Osteocyte (in vitro differentiated cells): ENCODE data around the gene TERF2IP. TPM values are rescaled to one million over a fixed set of nuclear protein-coding genes. Genes with fewer than 3 reads are reported as not detected.

Source experiments
- DNase-seq: peaks from one replicate; pipeline ENCODE4 v3.0.0; 2021; ENCODE audit warnings: mixed read lengths; ENCODE audit not compliant: unreplicated experiment; ENCODE audit errors: extremely low spot score
- H3K27ac Mint-ChIP-seq: one replicate; pipeline ENCODE4 v1.8.0; 2021; ENCODE audit warnings: mild to moderate bottlenecking, mixed read lengths; ENCODE audit not compliant: unreplicated experiment
- H3K27me3 Mint-ChIP-seq: one replicate; pipeline ENCODE4 v1.8.0; 2021; ENCODE audit warnings: mixed read lengths; ENCODE audit not compliant: unreplicated experiment
- H3K36me3 Mint-ChIP-seq: one replicate; pipeline ENCODE4 v1.8.0; 2021; ENCODE audit warnings: mixed read lengths; ENCODE audit not compliant: unreplicated experiment
- H3K4me1 Mint-ChIP-seq: one replicate; pipeline ENCODE4 v1.8.0; 2021; ENCODE audit warnings: mixed read lengths; ENCODE audit not compliant: unreplicated experiment
- H3K4me3 Mint-ChIP-seq: one replicate; pipeline ENCODE4 v1.8.0; 2021; ENCODE audit warnings: mild to moderate bottlenecking, moderate library complexity, mixed read lengths; ENCODE audit not compliant: unreplicated experiment
- H3K9me3 Mint-ChIP-seq: one replicate; pipeline ENCODE4 v1.8.0; 2021; ENCODE audit warnings: mixed read lengths; ENCODE audit not compliant: unreplicated experiment
- long read RNA-seq: library from polyadenylated mRNA; unstranded; transcript quantifications from one replicate; pipeline ENCODE4 v2.0.0, GENCODE V29; 2021
- total RNA-seq: library from RNA; stranded (reverse); gene quantifications from 2 replicates; pipeline ENCODE4 v1.2.1, GENCODE V29; 2021
- TF ChIP-seq, protein P1 (sequence below): fragments of 200-600 bp; sonication (generic); IDR thresholded peaks from 2 replicates; pipeline ENCODE4 v1.5.0; 2021; ENCODE audit warnings: antibody characterized with exemption, mild to moderate bottlenecking, moderate library complexity

Gene TERF2IP, protein sequence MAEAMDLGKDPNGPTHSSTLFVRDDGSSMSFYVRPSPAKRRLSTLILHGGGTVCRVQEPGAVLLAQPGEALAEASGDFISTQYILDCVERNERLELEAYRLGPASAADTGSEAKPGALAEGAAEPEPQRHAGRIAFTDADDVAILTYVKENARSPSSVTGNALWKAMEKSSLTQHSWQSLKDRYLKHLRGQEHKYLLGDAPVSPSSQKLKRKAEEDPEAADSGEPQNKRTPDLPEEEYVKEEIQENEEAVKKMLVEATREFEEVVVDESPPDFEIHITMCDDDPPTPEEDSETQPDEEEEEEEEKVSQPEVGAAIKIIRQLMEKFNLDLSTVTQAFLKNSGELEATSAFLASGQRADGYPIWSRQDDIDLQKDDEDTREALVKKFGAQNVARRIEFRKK
- 65.8 and 66.4 TPM in 2 replicates for total RNA-seq
- long read RNA-seq, transcript TERF2IP-201 (3 exons, 2,118 nt) = major isoform, 7 of 11 reads
- long read RNA-seq, partial matches to known transcripts = 1 of 11 reads
- long read RNA-seq, other reads (novel, unspliced or antisense) = 3 of 11 reads

DNA sequence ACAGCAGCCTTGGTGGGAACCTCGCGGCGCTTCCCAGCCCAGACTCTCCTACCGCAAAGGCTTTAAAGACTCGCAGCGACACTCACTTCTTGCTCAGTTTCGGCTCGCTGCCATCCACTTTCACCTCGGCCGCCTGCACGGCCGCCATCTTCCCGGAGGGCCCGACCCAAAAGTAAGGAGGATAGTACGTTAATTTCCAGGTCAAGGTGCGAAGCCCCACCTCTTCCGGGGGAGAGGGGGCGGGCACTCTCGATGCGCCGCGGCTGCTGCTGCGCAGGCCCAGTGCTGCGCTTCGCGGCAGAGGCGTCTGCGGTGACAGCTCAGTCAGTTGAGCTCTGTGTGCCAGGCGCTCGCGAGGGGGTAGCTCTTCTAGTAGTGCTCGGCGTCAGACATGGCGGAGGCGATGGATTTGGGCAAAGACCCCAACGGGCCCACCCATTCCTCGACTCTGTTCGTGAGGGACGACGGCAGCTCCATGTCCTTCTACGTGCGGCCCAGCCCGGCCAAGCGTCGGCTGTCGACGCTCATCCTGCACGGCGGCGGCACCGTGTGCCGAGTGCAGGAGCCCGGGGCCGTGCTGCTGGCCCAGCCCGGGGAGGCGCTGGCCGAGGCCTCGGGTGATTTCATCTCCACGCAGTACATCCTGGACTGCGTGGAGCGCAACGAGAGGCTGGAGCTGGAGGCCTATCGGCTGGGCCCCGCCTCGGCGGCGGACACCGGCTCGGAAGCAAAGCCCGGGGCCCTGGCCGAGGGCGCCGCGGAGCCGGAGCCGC lies at the start of gene TERF2IP, which contains the start of gene KARS1:
TSS of gene TERF2IP (plus strand) at position 282 of the 773 bp plus-strand sequence. CDS start at position 392, 110 bp downstream.
TSS of gene KARS1 (minus strand) at position 174 of the 773 bp plus-strand sequence. CDS start at position 148, 26 bp downstream.
- H3K36me3 Mint-ChIP-seq = peaks cover 10% of the 10 kb centered on the region
- H3K4me3 Mint-ChIP-seq = peak within 1 kb of the TSS; percentile 92
- peaks cover 53% of the 10 kb centered on the region for H3K4me1 Mint-ChIP-seq

DNA sequence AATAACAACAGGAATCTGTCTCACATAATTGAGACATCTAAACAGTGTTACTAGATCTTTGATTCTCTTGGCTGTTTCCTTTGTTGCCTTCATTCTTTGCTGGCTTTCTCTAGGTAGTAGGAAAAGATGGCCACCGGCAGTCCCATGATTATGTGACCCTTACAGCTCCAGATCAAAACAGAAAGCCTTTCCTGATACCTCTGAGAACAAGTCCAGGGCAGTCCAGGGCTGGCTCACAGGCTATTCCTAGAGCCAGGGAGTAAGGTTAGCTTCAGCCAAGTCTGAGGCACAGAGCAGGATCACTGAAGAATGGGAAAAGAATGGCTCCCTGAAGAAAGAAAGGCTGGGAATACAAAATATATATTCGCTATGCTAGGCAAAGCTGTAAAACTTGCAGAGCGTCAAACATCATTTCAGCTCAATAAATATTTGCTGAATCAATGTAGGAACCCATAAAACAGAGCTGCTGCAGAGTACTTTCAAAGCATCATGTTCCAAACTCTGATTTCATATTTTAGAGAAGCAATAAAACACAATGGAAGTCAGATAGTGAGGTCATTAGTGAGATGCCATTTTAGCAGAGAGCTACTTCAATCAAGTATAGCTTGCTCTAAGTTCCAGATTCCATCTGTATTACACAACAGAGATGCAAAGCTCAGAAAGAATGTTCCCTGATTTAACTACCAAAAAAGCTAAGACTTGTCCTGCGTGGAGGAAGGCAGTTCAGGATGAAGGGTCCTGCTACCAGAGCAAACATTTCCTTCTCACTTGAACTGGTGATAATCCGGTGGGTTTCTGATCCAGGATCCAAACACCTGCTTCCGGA lies 47.9 kb upstream of the TERF2IP start:
- Mint-ChIP-seq H3K36me3 (peaks cover 39% of the 10 kb centered on the region), H3K9me3 (peaks cover 7% of the 10 kb centered on the region), H3K27ac (no peak overlapping the region), H3K4me3 (no peak overlapping the region), H3K4me1 (no peaks in the 10 kb centered on the region), H3K27me3 (no peaks in the 10 kb centered on the region)
- DNase-seq = no peak
- TF ChIP-seq, protein P1, sequence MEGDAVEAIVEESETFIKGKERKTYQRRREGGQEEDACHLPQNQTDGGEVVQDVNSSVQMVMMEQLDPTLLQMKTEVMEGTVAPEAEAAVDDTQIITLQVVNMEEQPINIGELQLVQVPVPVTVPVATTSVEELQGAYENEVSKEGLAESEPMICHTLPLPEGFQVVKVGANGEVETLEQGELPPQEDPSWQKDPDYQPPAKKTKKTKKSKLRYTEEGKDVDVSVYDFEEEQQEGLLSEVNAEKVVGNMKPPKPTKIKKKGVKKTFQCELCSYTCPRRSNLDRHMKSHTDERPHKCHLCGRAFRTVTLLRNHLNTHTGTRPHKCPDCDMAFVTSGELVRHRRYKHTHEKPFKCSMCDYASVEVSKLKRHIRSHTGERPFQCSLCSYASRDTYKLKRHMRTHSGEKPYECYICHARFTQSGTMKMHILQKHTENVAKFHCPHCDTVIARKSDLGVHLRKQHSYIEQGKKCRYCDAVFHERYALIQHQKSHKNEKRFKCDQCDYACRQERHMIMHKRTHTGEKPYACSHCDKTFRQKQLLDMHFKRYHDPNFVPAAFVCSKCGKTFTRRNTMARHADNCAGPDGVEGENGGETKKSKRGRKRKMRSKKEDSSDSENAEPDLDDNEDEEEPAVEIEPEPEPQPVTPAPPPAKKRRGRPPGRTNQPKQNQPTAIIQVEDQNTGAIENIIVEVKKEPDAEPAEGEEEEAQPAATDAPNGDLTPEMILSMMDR = no peak

More for the DNA sequence above, at the start of gene TERF2IP, which contains the start of gene KARS1:
- TF ChIP-seq, protein P1 = no peak
- Mint-ChIP-seq H3K27ac (peak within 1 kb of the TSS; percentile 98), H3K27me3 (no peaks in the 10 kb centered on the region), H3K9me3 (no peaks in the 10 kb centered on the region)
- peak; percentile 96 for DNase-seq

DNA sequence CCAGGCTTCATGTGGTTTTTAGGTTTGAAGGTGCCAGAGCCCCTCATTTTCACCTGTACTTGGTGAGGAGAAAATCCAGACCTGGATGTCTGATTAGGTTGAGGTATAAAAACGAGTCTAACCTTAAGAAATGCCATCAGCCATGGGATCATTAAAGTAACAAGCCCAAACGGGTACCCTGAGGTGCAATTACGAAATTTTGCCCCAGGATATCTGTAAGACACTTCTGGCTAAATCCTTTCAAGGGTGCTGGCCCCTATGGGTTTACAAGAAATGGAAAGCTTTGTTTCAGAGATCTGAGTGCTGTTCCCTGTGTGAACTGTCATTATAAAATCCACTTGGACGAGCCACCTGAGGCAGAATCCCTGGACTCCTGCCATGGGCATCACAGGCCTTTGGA lies 44.3 kb upstream of the TERF2IP start:
- Mint-ChIP-seq H3K4me1 (no peaks in the 10 kb centered on the region), H3K4me3 (no peak overlapping the region), H3K36me3 (peaks cover 35% of the 10 kb centered on the region), H3K27ac (no peak overlapping the region), H3K9me3 (no peaks in the 10 kb centered on the region), H3K27me3 (no peaks in the 10 kb centered on the region)
- no peak for DNase-seq
- TF ChIP-seq, protein P1 = no peak

DNA sequence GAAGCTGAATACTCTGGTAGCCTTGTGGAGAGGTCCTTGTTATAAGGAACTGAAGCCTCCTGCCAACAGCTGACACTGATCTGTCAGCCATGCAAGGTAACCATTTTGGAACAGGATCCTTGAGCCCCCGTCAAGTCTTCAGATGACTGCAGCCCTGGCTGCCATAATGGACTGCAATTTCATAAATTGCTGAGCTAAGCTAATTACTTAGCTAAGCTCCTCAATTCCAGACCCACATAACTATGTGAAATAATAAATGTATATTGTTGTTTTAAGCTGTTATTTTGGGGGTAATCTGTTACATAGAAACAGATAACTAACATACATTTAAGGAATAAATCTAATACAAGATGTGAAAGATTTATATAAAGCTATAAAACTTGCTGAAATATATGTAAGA lies 41.1 kb upstream of the TERF2IP start:
- H3K4me3 Mint-ChIP-seq = no peak overlapping the region
- DNase-seq = no peak
- H3K36me3 Mint-ChIP-seq = peaks cover 29% of the 10 kb centered on the region
- no peaks in the 10 kb centered on the region for H3K27me3 Mint-ChIP-seq
- TF ChIP-seq, protein P1 = no peak
- H3K4me1 Mint-ChIP-seq = no peaks in the 10 kb centered on the region
- no peak overlapping the region for H3K27ac Mint-ChIP-seq
- no peaks in the 10 kb centered on the region for H3K9me3 Mint-ChIP-seq
